Glomerular endothelial cell (primary cell): ENCODE results near the gene ARNT2. TPM values are rescaled to one million over a fixed set of nuclear protein-coding genes. Genes with fewer than 3 reads are reported as not detected.
A peak's percentile ranks its signal among the peaks of the same experiment; 100 is the strongest.

Source experiments
- DNase-seq: peaks from one replicate; pipeline ENCODE4 v3.0.0-alpha.2; 2011; ENCODE audit warnings: low read depth, low spot score; ENCODE audit errors: extremely low read depth
- total RNA-seq: library from RNA; depleted of rRNA; stranded (reverse); fragments of >200 nt; gene quantifications from 2 replicates; pipeline ENCODE4 v1.2.3, GENCODE V29; 2015

ARNT2 gene
- total RNA-seq, 1 donor from 2014 or later, result 1.3 TPM

DNA sequence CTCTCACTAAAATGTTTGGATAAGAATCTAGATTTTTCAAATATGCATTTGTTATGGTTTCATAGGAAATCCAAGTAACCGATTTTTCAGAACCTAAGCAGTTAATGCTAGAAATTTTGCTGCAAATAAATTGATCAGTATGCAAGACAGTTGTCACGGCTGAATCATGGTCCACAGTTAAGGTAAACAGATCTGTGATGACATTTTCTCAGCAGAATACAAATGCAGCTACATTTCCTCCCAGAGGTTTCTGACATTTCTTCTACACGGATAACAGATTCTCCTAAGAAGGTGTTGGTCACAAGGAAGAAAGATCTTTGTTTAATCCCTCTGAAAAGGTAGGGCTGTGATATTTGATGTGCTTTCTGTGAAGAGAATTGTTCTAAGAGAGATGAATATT lies 36.9 kb downstream of the ARNT2 start:
- no peak for DNase-seq

GRCh38 chr15:80441714-80442113 lies 37.5 kb downstream of the ARNT2 start:
- no peak for DNase-seq

DNA sequence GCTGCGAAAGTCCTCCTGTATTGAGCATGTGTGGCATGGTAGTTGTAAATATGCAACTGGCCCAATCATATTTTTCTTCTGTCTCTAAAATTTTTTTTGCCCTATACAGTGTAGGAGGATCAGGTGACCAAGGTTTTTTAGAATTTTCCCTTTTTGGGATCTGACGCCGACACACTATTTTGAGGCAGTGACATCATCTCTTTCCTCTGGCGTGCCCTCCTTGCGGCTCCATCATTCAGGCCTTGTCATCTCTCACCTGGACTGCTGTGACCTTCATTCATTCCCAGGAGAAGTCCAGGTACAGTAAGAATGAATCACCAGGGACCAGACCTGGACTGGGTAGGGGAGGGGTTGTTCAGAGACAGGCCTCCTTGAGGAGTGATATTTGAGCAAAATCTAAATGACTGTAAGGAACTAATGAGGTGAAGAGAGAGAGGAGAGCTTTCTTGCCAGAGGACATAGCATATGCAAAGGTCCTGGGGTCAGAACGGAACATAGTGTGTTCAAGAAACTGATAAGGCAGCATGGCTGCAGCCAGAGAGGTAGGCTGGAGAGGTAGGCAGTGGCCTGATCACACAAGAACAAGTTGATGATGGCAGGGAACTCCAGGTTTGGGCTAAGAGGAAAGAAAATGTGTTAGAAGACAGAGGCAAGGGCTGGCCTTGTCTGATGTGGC lies 38.7 kb downstream of the ARNT2 start:
- no peak for DNase-seq

DNA sequence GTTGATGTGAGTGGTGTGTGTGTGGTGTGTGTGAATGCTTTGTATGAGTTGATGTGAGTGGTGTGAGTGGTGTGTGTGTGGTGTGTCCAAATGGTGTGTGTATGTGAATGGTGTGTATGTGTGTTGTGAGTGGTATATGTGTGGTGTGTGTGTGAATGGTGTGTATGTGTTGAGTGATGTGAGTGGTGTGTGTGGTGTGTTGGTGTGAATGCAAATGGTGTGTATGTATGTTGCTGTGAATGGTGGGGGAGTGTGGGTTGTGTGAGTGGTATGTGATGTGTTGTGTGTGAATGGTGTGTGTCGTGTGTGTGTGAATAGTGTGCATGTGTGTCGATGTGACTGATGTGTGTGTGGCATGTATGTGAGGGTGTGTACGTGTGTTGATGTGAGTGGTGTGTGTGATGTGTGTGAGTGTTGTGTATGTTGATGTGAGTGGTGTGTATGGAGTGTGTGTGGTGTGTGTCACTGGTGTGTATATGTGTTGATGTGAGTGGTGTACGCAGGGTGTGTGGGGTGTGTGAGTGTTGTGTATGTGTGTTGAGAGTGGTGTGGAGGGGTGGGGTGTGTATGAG lies 40.6 kb downstream of the ARNT2 start:
- no peak for DNase-seq

GRCh38 chr15:80445300-80446041 lies 41.3 kb downstream of the ARNT2 start:
- DNase-seq, result no peak

- no peak for DNase-seq
These were observed 42.9 kb downstream of the ARNT2 start for GRCh38 chr15:80447077-80447476.

DNA sequence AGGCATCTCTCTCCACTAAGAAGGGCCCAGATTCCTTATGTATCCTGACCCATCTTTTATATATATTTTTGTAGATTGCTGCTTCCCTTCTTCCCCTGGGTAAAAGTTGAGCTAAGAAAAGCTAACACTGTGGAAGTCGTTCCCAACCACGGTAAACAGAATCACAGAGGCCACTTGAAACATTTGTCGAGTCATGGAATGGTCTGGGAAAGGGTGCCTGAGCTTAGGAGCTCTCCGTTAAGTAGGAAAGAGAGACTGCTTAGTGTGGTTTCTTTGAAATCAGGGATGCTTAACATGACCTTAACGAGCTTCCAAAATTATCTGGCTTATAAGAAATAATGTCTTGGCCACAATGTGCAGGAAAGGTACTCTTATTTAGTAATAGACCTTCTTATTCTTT lies 45.6 kb downstream of the ARNT2 start:
- no peak for DNase-seq

DNA sequence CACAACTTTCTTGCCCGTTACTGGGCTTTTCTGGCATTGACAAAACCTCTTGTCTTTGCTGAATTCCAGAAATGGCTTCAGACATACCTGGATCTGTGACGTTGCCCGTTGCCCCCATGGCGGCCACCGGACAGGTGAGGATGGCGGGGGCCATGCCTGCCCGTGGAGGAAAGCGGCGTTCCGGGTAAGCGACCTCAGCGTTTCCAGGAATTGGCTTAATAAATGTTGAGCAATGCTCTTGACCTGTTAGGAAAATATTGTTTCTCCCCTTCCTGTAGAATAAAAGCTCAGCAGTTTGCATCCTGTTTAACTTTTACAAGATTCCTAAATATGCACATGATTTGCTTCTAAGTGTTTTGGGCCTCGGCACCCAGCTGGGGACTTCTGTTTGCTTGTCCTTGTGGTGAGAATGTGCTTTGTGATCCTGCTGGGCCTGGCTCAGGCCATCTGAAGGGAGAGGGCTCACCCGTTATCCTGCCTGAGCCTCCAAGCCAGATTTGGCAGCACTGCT lies 46.7 kb downstream of the ARNT2 start:
- DNase-seq, result no peak

GRCh38 chr15:80452166-80452565 lies 48.0 kb downstream of the ARNT2 start:
- DNase-seq, result no peak

DNA sequence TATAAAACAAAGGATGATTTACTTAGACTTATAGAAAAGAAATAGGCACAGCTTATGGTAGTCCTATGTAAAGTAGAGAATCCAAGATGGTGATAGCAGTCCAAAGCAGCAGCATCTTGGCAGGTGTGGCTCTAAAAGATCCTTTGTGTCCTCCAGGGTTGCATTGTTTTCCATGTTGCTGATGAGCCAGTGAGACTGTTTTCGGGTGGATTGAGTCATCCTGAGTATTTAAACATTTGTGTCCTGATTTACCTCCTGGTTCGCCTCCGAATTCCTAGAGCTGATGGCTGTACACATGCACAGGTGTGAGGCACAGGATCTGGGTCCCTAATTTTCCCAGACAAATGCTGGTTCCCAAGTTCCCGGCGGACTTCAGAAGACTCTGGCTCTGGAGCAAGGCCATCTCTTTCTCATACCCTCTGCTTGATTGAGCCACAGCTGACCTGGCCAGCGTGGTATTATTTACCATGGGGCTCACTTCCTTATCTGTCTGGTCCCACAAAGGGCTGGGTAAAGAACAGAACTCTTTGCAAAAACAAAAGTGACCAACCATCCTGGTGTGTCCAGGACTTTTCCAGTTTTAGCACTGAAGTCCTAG lies 51.0 kb downstream of the ARNT2 start:
- no peak for DNase-seq

- DNase-seq, result peak; percentile 41
These were observed 51.7 kb downstream of the ARNT2 start for GRCh38 chr15:80455668-80456442.

- no peak for DNase-seq
These were observed 52.6 kb downstream of the ARNT2 start for GRCh38 chr15:80456517-80457492.

- DNase-seq, result no peak
These were observed 53.7 kb downstream of the ARNT2 start for GRCh38 chr15:80457896-80458295.

- DNase-seq, result no peak
These were observed 54.4 kb downstream of the ARNT2 start for GRCh38 chr15:80458580-80458979.

DNA sequence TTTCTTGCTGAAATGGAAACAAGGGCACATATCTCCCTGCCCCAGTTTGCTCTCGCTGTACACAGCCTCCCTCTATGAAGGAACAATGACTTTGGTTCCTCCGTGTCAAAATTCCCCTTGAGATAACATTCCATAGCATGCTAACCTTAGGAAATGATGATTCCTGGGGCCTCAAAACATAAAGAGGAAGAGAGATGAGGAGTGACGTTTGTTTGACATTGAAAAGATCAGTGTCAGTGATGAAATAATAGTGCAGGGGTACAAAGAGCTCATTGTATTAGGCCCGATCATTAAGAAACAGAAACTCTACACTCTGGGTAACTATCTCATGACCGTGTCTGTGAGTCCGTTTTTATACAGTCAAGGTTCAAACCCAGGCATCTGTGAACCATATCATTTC lies 55.2 kb downstream of the ARNT2 start:
- no peak for DNase-seq

- no peak for DNase-seq
These were observed 55.6 kb downstream of the ARNT2 start for GRCh38 chr15:80459818-80460217.

- DNase-seq, result no peak
These were observed 57.3 kb downstream of the ARNT2 start for GRCh38 chr15:80461356-80462095.

- no peak for DNase-seq
These were observed 57.9 kb downstream of the ARNT2 start for GRCh38 chr15:80462111-80462510.
